SU-DHL-6 (cell line): ENCODE data around the gene GALNT14.

Experiments
- CTCF ChIP-seq: fragments of 200-600 bp; sonication (generic); IDR thresholded peaks from one replicate; pipeline ENCODE4 v1.5.1; 2017; ENCODE audit warnings: antibody characterized with exemption, mild to moderate bottlenecking, low read length, moderate library complexity; ENCODE audit not compliant: insufficient read depth, poor library complexity, severe bottlenecking
- EZH2phosphoT487 ChIP-seq: fragments of 200-600 bp; sonication (generic), shearing (Covaris generic); conservative IDR thresholded peaks from 2 replicates; pipeline ENCODE4 v1.6.1; 2018; ENCODE audit warnings: mild to moderate bottlenecking, antibody characterized with exemption, low read length, moderate library complexity, mixed read lengths

- no peak for TF ChIP-seq CTCF
- TF ChIP-seq EZH2phosphoT487, result no peak
Observed at GRCh38 chr2:30899516-30900054, 238.7 kb downstream of the GALNT14 start.
